Measurements from ENCODE around the gene ANKRD28.
"Not testable (repeated sequence)": the region's sequence is repeated elsewhere in the genome, so short reads cannot be mapped to it uniquely, and the experiment has no call there.

ANKRD28 gene

GRCh38 chr3:15771444-15771843 lies 26.3 kb downstream of the ANKRD28 start:
- no peak for FAIRE-seq
- no peak for TF ChIP-seq POLR2A (IDR thresholded peaks at IDR 0.05; ENCODE audit: low read depth, low read length)

GRCh38 chr3:15769256-15769915 lies 28.4 kb downstream of the ANKRD28 start:
- FAIRE-seq, result peak; percentile 83
- no peak for DNase-seq (ENCODE audit: insufficient read length, low spot score)
- no peak for TF ChIP-seq POLR2A (IDR thresholded peaks at IDR 0.05; ENCODE audit: low read depth, low read length)

More at GRCh38 chr3:15771444-15771843, 26.3 kb downstream of the ANKRD28 start:
- DNase-seq (ENCODE audit: insufficient read length, low spot score), result no peak

- TF ChIP-seq POLR2A (IDR thresholded peaks at IDR 0.05; ENCODE audit: low read depth, low read length), result no peak
- FAIRE-seq (peak; percentile 99), DNase-seq (ENCODE audit: insufficient read length, low spot score) (peak; percentile 45)
These were observed 29.1 kb downstream of the ANKRD28 start for GRCh38 chr3:15768421-15769255.

- DNase-seq (ENCODE audit: insufficient read length, low spot score) (no peak), FAIRE-seq (no peak)
- TF ChIP-seq POLR2A (IDR thresholded peaks at IDR 0.05; ENCODE audit: low read depth, low read length), result no peak
These were observed 31.4 kb downstream of the ANKRD28 start for GRCh38 chr3:15766406-15766805.

GRCh38 chr3:15758295-15758694 lies 39.5 kb downstream of the ANKRD28 start:
- DNase-seq (ENCODE audit: insufficient read length, low spot score) (no peak), FAIRE-seq (no peak)
- no peak for TF ChIP-seq POLR2A (IDR thresholded peaks at IDR 0.05; ENCODE audit: low read depth, low read length)

- FAIRE-seq (no peak), DNase-seq (ENCODE audit: insufficient read length, low spot score) (no peak)
- TF ChIP-seq POLR2A (IDR thresholded peaks at IDR 0.05; ENCODE audit: low read depth, low read length), result no peak
These were observed 40.0 kb downstream of the ANKRD28 start for GRCh38 chr3:15757824-15758223.

GRCh38 chr3:15756505-15756904 lies 41.3 kb downstream of the ANKRD28 start:
- TF ChIP-seq POLR2A (IDR thresholded peaks at IDR 0.05; ENCODE audit: low read depth, low read length), result no peak
- FAIRE-seq, result peak; percentile 57
- DNase-seq (ENCODE audit: insufficient read length, low spot score), result no peak

GRCh38 chr3:15755780-15756179 lies 42.0 kb downstream of the ANKRD28 start:
- TF ChIP-seq POLR2A (IDR thresholded peaks at IDR 0.05; ENCODE audit: low read depth, low read length), result no peak
- FAIRE-seq (no peak), DNase-seq (ENCODE audit: insufficient read length, low spot score) (no peak)

- DNase-seq (ENCODE audit: insufficient read length, low spot score), result no peak
- no peak for FAIRE-seq
- TF ChIP-seq POLR2A (IDR thresholded peaks at IDR 0.05; ENCODE audit: low read depth, low read length), result no peak
These were observed 42.6 kb downstream of the ANKRD28 start for GRCh38 chr3:15755181-15755580.

GRCh38 chr3:15754047-15754446 lies 43.7 kb downstream of the ANKRD28 start:
- no peak for TF ChIP-seq POLR2A (IDR thresholded peaks at IDR 0.05; ENCODE audit: low read depth, low read length)
- no peak for DNase-seq (ENCODE audit: insufficient read length, low spot score)
- FAIRE-seq, result peak; percentile 82

GRCh38 chr3:15753056-15753710 lies 44.6 kb downstream of the ANKRD28 start:
- TF ChIP-seq POLR2A (IDR thresholded peaks at IDR 0.05; ENCODE audit: low read depth, low read length), result no peak
- DNase-seq (ENCODE audit: insufficient read length, low spot score) (no peak), FAIRE-seq (peak; percentile 86)

GRCh38 chr3:15750879-15751278 lies 46.9 kb downstream of the ANKRD28 start:
- DNase-seq (ENCODE audit: insufficient read length, low spot score), result no peak
- no peak for FAIRE-seq
- TF ChIP-seq POLR2A (IDR thresholded peaks at IDR 0.05; ENCODE audit: low read depth, low read length), result no peak

GRCh38 chr3:15750143-15750542 lies 47.6 kb downstream of the ANKRD28 start:
- FAIRE-seq, result no peak

GRCh38 chr3:15745896-15746295 lies 51.9 kb downstream of the ANKRD28 start:
- FAIRE-seq; DNase-seq (ENCODE audit: insufficient read length, low spot score): not testable (repeated sequence)

More at GRCh38 chr3:15750143-15750542, 47.6 kb downstream of the ANKRD28 start:
- DNase-seq (ENCODE audit: insufficient read length, low spot score), result no peak
- no peak for TF ChIP-seq POLR2A (IDR thresholded peaks at IDR 0.05; ENCODE audit: low read depth, low read length)
